Measurements from ENCODE around the gene ZFPL1. TPM values are rescaled to one million over a fixed set of nuclear protein-coding genes. Genes with fewer than 3 reads are reported as not detected.

ZFPL1 gene
- total RNA-seq, 2 donors from 2014 or later: 36.0 to 51.2 TPM

DNA sequence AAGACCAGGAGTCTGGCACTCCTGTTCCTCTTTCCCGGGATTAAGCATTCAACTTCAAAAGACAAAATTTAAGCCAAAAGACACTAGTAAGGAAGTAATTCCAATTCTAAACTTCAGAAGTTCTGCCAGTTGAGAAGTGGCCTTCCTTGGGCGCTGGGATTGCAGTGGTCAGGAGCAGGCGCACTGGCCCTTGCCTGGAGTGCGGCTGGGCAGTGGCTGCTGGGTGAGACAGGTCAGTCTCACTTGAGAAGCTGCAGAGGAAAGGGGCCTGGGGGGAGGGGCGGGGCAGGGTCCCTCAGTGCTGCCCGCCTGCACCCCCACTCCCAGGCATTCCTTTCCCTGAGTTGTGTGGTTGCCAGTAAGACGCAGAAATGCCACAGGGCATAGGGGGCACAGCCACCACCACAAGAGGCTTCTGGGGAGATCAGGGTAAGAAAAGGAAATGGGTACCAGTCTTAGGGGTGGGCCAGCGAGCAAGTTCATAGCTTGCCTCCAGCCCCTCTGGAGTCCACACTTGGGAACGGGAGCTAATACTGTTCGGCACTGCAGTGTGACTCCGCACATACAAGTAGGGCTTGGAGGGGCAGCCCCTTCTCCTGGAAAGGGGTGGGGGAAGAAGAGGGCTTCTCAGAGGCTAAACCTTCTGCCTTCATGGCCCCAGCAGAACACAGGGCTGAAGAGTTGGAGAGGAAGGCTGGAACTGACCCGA, 43.6 kb downstream of the ZFPL1 start:
- H3K27me3 ChIP-seq (replicated peaks; ENCODE audit: insufficient read depth): no peaks in the 10 kb centered on the region
- H3K36me3 ChIP-seq: peaks cover 77% of the 10 kb centered on the region
- no peak overlapping the region for H3K27ac ChIP-seq
- H3K4me1 ChIP-seq (ENCODE audit: control insufficient read depth in 1 of 2, low read depth in 2 of 2): peaks cover 6 to 16% of the 10 kb centered on the region in 2 donors
- TF ChIP-seq CTCF (IDR thresholded peaks at IDR 0.05): no peak
- DNase-seq (ENCODE audit: low spot score) (no peak), ATAC-seq (ENCODE audit: insufficient number of reproducible peaks, low FRiP score, low read depth) (no peak)
- no peaks in the 10 kb centered on the region for H3K9me3 ChIP-seq
- no peak overlapping the region for H3K4me3 ChIP-seq

DNA sequence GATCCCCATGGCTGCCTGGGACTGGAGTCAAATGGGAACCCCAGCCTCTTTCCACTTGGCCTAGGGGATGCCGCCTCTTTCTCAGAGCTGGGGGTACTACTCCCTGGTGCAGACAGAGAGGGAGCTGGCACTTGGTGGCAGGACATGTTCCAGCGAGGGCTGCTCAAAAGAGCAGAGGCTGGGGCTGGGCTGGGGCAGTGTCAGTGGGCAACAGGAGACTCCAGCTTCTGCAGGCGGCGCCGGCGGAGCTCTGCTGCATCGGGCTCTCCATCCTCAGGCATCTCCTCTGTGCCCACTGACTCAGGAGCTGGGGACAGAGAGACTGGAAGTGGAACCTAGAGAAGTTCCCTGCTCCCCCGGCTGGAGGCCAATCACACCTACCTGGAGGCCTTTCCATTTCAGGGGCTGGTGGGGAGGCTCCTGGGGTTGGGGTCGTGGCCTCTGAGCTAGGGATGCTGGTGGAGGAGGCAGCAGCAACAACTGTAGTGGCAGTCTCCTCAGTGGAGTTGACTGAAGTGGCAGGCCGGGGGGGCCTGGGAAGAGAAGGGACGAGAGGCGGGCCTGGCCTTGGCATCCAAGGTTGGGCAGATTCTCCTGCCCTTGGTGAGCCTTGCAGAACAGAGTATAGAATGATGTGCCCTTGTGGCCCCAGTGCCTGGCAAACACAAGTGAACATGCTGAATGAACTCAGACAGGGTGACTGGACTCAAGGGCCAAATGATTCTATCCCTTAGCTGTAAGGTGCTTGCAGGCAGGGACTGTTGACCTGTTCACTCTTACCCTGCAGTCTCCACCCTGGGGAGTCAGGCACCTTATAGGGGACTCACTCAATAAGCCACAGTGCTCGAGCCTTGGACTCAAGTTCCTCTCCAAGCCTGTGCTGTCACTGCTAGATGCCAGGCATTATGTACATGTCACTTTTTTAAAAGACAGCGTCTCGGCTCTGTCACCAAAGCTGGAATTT, 44.4 kb downstream of the ZFPL1 start:
- no peak for ATAC-seq (ENCODE audit: insufficient number of reproducible peaks, low FRiP score, low read depth)
- Histone ChIP-seq H3K36me3 (peaks cover 77% of the 10 kb centered on the region), H3K4me1 (ENCODE audit: control insufficient read depth in 1 of 2, low read depth in 2 of 2) (peaks cover 12 to 16% of the 10 kb centered on the region in 2 donors), H3K9me3 (no peaks in the 10 kb centered on the region), H3K27ac (no peak overlapping the region), H3K27me3 (replicated peaks; ENCODE audit: insufficient read depth) (no peaks in the 10 kb centered on the region), H3K4me3 (no peak overlapping the region)
- DNase-seq (ENCODE audit: low spot score): no peak
- no peak for TF ChIP-seq CTCF (IDR thresholded peaks at IDR 0.05)

DNA sequence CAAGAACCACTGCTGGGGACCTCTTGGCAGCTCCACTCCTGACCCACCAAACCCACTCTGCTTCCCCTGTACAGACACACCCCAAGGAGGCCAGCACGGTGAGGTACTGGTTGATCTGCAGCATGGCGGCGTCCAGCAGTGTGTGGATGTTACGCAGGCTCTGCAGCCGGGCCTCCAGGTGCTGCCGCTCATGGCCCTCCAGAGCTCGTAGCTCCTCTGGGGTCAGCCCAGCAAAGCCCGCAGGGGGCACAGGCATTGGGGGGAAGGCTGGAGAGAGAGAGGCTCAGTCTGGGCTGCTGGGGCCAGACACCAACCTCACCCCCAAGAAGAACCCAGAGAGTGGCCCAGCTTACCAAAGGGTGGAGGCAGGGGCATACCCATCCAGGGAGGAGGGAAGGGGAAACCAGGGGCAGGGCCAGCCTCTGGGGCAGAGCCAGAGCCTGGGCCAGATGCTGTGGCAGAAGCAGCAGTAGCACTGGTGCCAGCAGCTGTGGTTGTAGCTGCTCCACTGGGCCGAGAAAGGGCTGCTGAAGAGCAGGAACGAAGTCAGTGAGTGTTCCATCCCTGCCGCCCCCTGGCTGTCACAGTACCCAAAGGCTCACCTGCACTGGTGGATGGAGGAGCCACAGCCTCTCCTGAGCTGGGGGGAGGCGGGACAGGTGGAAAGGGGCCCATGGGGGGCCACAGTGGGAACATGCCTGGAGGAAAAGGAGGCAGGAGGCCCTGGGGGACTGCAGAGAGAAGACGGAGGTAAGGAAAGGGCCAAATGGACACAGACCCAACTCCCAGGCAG, 45.8 kb downstream of the ZFPL1 start:
- TF ChIP-seq CTCF (IDR thresholded peaks at IDR 0.05): no peak
- DNase-seq (ENCODE audit: low spot score) (no peak), ATAC-seq (ENCODE audit: insufficient number of reproducible peaks, low FRiP score, low read depth) (no peak)
- no peak overlapping the region for H3K27ac ChIP-seq
- peaks cover 15 to 20% of the 10 kb centered on the region in 2 donors for H3K4me1 ChIP-seq (ENCODE audit: control insufficient read depth in 1 of 2, low read depth in 2 of 2)
- H3K9me3 ChIP-seq: no peaks in the 10 kb centered on the region
- no peak overlapping the region for H3K4me3 ChIP-seq
- H3K36me3 ChIP-seq: peaks cover 70% of the 10 kb centered on the region
- H3K27me3 ChIP-seq (replicated peaks; ENCODE audit: insufficient read depth): no peaks in the 10 kb centered on the region

DNA sequence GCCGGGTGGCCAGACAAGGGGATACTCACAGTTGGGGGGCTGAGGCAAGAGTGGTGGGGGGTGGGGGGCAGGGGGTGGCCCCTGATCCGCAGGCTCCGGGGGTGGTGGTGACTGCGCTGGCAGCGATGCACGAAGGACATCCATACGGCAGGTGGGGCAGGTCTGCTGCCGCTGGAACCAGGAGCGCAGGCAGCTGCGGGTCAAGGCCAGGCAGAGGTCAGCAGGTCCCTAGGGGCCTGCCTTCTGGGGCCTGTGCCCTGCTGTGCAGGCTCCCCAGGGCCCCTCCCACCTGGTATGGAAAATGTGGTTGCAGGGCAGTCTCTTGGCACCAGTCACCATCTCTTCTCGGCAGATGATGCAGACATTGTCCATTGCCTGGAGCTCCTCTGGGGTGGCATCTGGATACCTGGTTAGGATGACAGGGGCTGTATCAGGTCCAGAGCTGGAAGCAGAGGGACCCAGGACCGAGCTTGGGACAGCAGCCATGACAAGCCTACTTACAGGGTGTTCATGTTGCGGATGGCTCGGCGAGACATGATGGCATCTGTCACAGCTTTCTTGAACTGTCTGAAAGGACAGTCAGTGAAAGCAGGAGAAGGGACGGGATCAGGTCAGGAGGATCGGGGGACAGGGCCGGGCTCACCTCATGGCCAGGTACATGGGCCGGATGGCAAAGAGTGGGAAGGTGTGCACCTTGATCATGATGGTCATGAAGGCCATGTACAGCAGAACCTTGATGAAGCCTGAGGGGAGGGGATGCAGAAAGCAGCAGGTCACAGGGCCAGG, 46.8 kb downstream of the ZFPL1 start:
- no peak for ATAC-seq (ENCODE audit: insufficient number of reproducible peaks, low FRiP score, low read depth)

More for the DNA sequence above, 46.8 kb downstream of the ZFPL1 start:
- Histone ChIP-seq H3K36me3 (peaks cover 63% of the 10 kb centered on the region), H3K27me3 (replicated peaks; ENCODE audit: insufficient read depth) (no peaks in the 10 kb centered on the region), H3K4me3 (no peak overlapping the region), H3K27ac (no peak overlapping the region), H3K4me1 (ENCODE audit: control insufficient read depth in 1 of 2, low read depth in 2 of 2) (peaks cover 15 to 27% of the 10 kb centered on the region in 2 donors), H3K9me3 (no peaks in the 10 kb centered on the region)
- DNase-seq (ENCODE audit: low spot score): no peak
- no peak for TF ChIP-seq CTCF (IDR thresholded peaks at IDR 0.05)
